ENCODE data around the gene PCDHB4.
A peak's percentile ranks its signal among the peaks of the same experiment; 100 is the strongest.
"Not testable (repeated sequence)": the region's sequence is repeated elsewhere in the genome, so short reads cannot be mapped to it uniquely, and the experiment has no call there.

PCDHB4 gene

GRCh38 chr5:141155540-141156374 lies 34.1 kb downstream of the PCDHB4 start:
- H3K4me3 ChIP-seq (ENCODE audit: low read depth, low read length), result no peak overlapping the region
- TF ChIP-seq, protein P1, sequence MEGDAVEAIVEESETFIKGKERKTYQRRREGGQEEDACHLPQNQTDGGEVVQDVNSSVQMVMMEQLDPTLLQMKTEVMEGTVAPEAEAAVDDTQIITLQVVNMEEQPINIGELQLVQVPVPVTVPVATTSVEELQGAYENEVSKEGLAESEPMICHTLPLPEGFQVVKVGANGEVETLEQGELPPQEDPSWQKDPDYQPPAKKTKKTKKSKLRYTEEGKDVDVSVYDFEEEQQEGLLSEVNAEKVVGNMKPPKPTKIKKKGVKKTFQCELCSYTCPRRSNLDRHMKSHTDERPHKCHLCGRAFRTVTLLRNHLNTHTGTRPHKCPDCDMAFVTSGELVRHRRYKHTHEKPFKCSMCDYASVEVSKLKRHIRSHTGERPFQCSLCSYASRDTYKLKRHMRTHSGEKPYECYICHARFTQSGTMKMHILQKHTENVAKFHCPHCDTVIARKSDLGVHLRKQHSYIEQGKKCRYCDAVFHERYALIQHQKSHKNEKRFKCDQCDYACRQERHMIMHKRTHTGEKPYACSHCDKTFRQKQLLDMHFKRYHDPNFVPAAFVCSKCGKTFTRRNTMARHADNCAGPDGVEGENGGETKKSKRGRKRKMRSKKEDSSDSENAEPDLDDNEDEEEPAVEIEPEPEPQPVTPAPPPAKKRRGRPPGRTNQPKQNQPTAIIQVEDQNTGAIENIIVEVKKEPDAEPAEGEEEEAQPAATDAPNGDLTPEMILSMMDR (IDR thresholded peaks at IDR 0.05; ENCODE audit: low read depth, low read length, missing control alignments), result peak; percentile 1
- DNase-seq (ENCODE audit: low read depth), result no peak

- not testable (repeated sequence) for DNase-seq (ENCODE audit: low read depth); H3K4me3 ChIP-seq (ENCODE audit: low read depth, low read length)
Observed at GRCh38 chr5:141157356-141157755, 35.7 kb downstream of the PCDHB4 start.

DNA sequence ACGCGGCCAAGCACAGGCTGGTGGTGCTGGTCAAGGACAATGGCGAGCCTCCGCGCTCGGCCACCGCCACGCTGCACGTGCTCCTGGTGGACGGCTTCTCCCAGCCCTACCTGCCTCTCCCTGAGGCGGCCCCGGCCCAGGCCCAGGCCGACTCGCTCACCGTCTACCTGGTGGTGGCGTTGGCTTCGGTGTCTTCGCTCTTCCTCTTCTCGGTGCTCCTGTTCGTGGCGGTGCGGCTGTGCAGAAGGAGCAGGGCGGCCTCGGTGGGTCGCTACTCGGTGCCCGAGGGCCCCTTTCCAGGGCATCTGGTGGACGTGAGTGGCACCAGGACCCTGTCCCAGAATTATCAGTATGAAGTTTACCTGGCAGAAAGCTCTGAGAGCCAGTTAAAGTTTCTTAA lies 36.3 kb downstream of the PCDHB4 start:
- not testable (repeated sequence) for DNase-seq (ENCODE audit: low read depth); H3K4me3 ChIP-seq (ENCODE audit: low read depth, low read length)

GRCh38 chr5:141172381-141173204 lies 51.0 kb downstream of the PCDHB4 start, which contains the start of gene PCDHB7:
TSS of gene PCDHB7 (plus strand) at chr5:141172644. CDS start at chr5:141172836, 192 bp downstream.
- no peak within 1 kb of the TSS for H3K4me3 ChIP-seq (ENCODE audit: low read depth, low read length)
- TF ChIP-seq, protein P1 (IDR thresholded peaks at IDR 0.05; ENCODE audit: low read depth, low read length, missing control alignments), result peak; percentile 27
- DNase-seq (ENCODE audit: low read depth), result no peak

DNA sequence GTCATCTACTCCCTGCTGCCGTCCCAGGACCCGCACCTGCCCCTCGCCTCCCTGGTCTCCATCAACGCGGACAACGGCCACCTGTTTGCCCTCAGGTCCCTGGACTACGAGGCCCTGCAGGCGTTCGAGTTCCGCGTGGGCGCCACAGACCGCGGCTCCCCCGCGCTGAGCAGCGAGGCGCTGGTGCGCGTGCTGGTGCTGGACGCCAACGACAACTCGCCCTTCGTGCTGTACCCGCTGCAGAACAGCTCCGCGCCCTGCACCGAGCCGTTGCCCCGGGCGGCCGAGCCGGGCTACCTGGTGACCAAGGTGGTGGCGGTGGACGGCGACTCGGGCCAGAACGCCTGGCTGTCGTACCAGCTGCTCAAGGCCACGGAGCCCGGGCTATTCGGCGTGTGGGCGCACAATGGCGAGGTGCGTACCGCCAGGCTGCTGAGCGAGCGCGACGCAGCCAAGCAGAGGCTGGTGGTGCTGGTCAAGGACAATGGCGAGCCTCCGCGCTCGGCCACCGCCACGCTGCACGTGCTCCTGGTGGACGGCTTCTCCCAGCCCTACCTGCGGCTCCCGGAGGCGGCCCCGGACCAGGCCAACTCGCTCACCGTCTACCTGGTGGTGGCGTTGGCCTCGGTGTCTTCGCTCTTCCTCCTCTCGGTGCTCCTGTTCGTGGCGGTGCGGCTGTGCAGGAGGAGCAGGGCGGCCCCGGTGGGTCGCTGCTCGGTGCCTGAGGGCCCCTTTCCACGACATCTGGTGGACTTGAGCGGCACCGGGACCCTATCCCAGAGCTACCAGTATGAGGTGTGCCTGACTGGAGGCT lies 52.9 kb downstream of the PCDHB4 start:
- not testable (repeated sequence) for DNase-seq (ENCODE audit: low read depth); H3K4me3 ChIP-seq (ENCODE audit: low read depth, low read length)

Data from GM12864 (cell line).